K562 (cell line): ENCODE results near the gene REEP6. TPM values are rescaled to one million over a fixed set of nuclear protein-coding genes. Genes with fewer than 3 reads are reported as not detected.

ENCODE experiments used
- CEBPZ ChIP-seq: fragments of 150-350 bp; IDR thresholded peaks from 2 replicates; pipeline ENCODE4 v1.6.1; 2014; ENCODE audit warnings: low read depth, mild to moderate bottlenecking, low read length, borderline replicate concordance
- DACH1 ChIP-seq: fragments of 450-650 bp; IDR thresholded peaks from 2 replicates; pipeline ENCODE4 v1.6.1; 2018; ENCODE audit not compliant: partially characterized antibody
- E2F4 ChIP-seq: sonication (generic); formaldehyde crosslinking; IDR thresholded peaks from 2 replicates; pipeline ENCODE4 v1.8.0; 2022; ENCODE audit warnings: mild to moderate bottlenecking, low read depth, missing genetic modification reagents
- FOSL1 ChIP-seq: fragments of 200-800 bp; sonication (Bioruptor generic); conservative IDR thresholded peaks from 2 replicates; pipeline ENCODE4 v1.6.1; 2016; ENCODE audit warnings: missing genetic modification characterization, missing compliant biosample characterization
- MCM7 ChIP-seq, 2 experiments: fragments of 450-650 bp; IDR thresholded peaks; 2 replicates each; pipeline ENCODE4 v1.6.1; 2016 to 2018
- MXD1 ChIP-seq: fragments of 250-450 bp; sonication (Bioruptor Pico); IDR thresholded peaks from 2 replicates; pipeline ENCODE4 v1.8.0; 2021; ENCODE audit warnings: borderline replicate concordance, mild to moderate bottlenecking, moderate library complexity; ENCODE audit not compliant: poor library complexity, severe bottlenecking
- PHTF2 ChIP-seq: fragments of 250-450 bp; sonication (Bioruptor Pico); IDR thresholded peaks from 2 replicates; pipeline ENCODE4 v1.5.0; 2021; ENCODE audit warnings: mild to moderate bottlenecking
- PTTG1 ChIP-seq: fragments of 450-650 bp; IDR thresholded peaks from 2 replicates; pipeline ENCODE4 v1.6.1; 2016; ENCODE audit warnings: low read depth, mild to moderate bottlenecking, missing genetic modification characterization, missing compliant biosample characterization
- SMARCE1 ChIP-seq: fragments of 450-650 bp; IDR thresholded peaks from 2 replicates; pipeline ENCODE4 v1.7.1; 2016; ENCODE audit warnings: mild to moderate bottlenecking
- U2AF2 ChIP-seq: fragments of 200-400 bp; formaldehyde crosslinking; optimal IDR thresholded peaks from 2 replicates; pipeline ENCODE3; 2017; ENCODE audit warnings: low read depth, mild to moderate bottlenecking, low read length
- ZKSCAN8 ChIP-seq: fragments of 200-800 bp; sonication (Bioruptor generic); IDR thresholded peaks from 2 replicates; pipeline ENCODE4 v1.6.1; 2016; ENCODE audit warnings: missing genetic modification characterization, missing compliant biosample characterization
- ZNF197 ChIP-seq: fragments of 200-800 bp; sonication (Bioruptor generic); IDR thresholded peaks from 2 replicates; pipeline ENCODE4 v1.6.1; 2016; ENCODE audit warnings: low read depth, missing genetic modification characterization, missing compliant biosample characterization
- polyA plus RNA-seq, 8 experiments: library from polyadenylated mRNA; depleted of rRNA in 4 of 8; stranded (reverse) in 5 of 8; unstranded in 3 of 8; fragments of >200 nt; fragmentation: Nextera tagmentation in 2 of 8; fragmentation: Illumina TruSeq in 1 of 8; extraction: Ambion mirVana in 2 of 8; extraction: Trizol in 1 of 8; gene quantifications; 2 replicates each; pipeline versions ENCODE4 v1.2.1 to v1.2.3, GENCODE V29; 2011 to 2014; ENCODE audit warnings: inconsistent platforms in 1 of 8, missing spikeins in 1 of 8
- total RNA-seq, 7 experiments: library from RNA; depleted of rRNA in 6 of 7; stranded (reverse); fragments of >200 nt in 6 of 7; fragmentation: Illumina TruSeq in 2 of 7; extraction: Trizol in 2 of 7; gene quantifications; 2 replicates each; pipeline versions ENCODE4 v1.2.1 to v1.2.3, GENCODE V29; 2011 to 2021; ENCODE audit warnings: low replicate concordance in 1 of 7

Gene REEP6
- total and polyA plus RNA-seq, 9 of the 15 experiments (the other 6 are each of a cell fraction or from before 2014, with no cell fraction given): 1.2 to 64.2 (median 12.7) TPM

- TF ChIP-seq CEBPZ (no peak), SMARCE1 (0 out of 2 replicates have a peak, but pooled peaks have one; percentile 37), DACH1 (no peak), MXD1 (CRISPR knock-in tag) (no peak), PHTF2 (CRISPR knock-in tag) (no peak), E2F4 (no peak), ZNF197 (CRISPR knock-in tag) (no peak), MCM7 (IDR thresholded peaks at IDR 0.05) (no peak), FOSL1 (no peak), ZKSCAN8 (CRISPR knock-in tag) (no peak), PTTG1 (no peak), U2AF2 (no peak)
Measured at GRCh38 chr19:1512671-1513498, 21.9 kb downstream of the REEP6 start, which contains the start of gene ADAMTSL5 (continued).
